ENCODE data around the gene ZNF716. TPM values are rescaled to one million over a fixed set of nuclear protein-coding genes. Genes with fewer than 3 reads are reported as not detected.

Gene ZNF716
- total RNA-seq, 1 experiment from 2014 or later, result not detected

DNA sequence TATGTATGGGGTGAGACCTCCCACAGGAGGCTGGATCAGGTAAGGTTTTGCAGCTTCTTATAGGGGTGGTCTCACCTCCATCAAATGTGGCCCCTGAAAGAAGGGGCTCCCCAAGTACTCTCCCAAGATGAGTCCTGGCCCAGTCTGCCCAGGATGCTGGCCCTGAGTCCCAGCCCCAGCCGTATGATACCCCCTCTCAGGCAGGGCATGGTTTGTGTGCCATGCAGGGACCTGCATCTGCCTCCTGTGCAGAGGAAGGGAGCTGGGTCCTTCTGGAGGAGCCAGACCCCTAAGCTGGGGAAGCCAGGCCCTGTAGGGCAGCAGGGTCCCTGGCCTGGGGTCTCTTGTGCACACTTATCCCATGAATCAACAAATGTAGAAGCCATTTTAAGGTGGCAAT lies 35.1 kb upstream of the ZNF716 start:
- H3K27me3 Mint-ChIP-seq (ENCODE audit: low read depth), result peaks cover 5% of the 10 kb centered on the region
- Histone ChIP-seq H3K23ac (ENCODE audit: insufficient read length, low read depth, low read length) (no peak overlapping the region), H3K9me3 (ENCODE audit: control insufficient read depth, low read depth, low read length) (peaks cover 82% of the 10 kb centered on the region), H3K18ac (ENCODE audit: insufficient read length, low read depth, low read length) (no peak overlapping the region), H2BK15ac (ENCODE audit: low read depth, low read length) (no peak overlapping the region), H3K79me2 (ENCODE audit: insufficient read depth, low read length) (no peaks in the 10 kb centered on the region), H3T11ph (ENCODE audit: low read length) (no peak overlapping the region), H3K4me2 (ENCODE audit: insufficient read depth, insufficient read length, low read length) (no peak overlapping the region), H3K14ac (ENCODE audit: insufficient read depth, low read length) (no peak overlapping the region), H2AFZ (ENCODE audit: low read length) (no peak overlapping the region), H3K4ac (ENCODE audit: low read depth, low read length) (no peak overlapping the region), H3K27ac (ENCODE audit: insufficient read length, low read depth, low read length) (no peak overlapping the region), H4K5ac (ENCODE audit: insufficient read length, low read depth, low read length) (no peak overlapping the region), H3K56ac (ENCODE audit: insufficient read length, low read depth, low read length) (no peak overlapping the region), H4K8ac (replicated peaks; ENCODE audit: insufficient read length, low read depth, low read length) (no peak overlapping the region), H4K20me1 (ENCODE audit: control insufficient read depth, insufficient read depth, insufficient read length) (no peaks in the 10 kb centered on the region), H2AK5ac (ENCODE audit: insufficient read length, low read length) (no peak overlapping the region), H3K79me1 (ENCODE audit: insufficient read depth, low read depth, low read length, poor library complexity, severe bottlenecking) (no peaks in the 10 kb centered on the region), H2BK5ac (ENCODE audit: insufficient read length, low read length) (no peak overlapping the region), H3K9ac (ENCODE audit: extremely low read depth, insufficient read length, low read length) (no peak overlapping the region), H3K23me2 (ENCODE audit: insufficient read length, low read depth, low read length, poor library complexity, severe bottlenecking) (no peaks in the 10 kb centered on the region), H4K91ac (ENCODE audit: insufficient read length, low read depth, low read length) (no peak overlapping the region), H2BK12ac (ENCODE audit: insufficient read length, low read depth, low read length) (no peak overlapping the region), H3K4me1 (ENCODE audit: insufficient read depth, low read length) (no peaks in the 10 kb centered on the region), H2BK120ac (ENCODE audit: low read depth, low read length, poor library complexity, severe bottlenecking) (no peak overlapping the region), H3K27me3 (ENCODE audit: insufficient read depth, low read length) (no peaks in the 10 kb centered on the region), H2BK20ac (ENCODE audit: low read depth, low read length, poor library complexity, severe bottlenecking) (no peak overlapping the region)
- H3K4me1 Mint-ChIP-seq, result no peaks in the 10 kb centered on the region
- TF ChIP-seq, protein P1, sequence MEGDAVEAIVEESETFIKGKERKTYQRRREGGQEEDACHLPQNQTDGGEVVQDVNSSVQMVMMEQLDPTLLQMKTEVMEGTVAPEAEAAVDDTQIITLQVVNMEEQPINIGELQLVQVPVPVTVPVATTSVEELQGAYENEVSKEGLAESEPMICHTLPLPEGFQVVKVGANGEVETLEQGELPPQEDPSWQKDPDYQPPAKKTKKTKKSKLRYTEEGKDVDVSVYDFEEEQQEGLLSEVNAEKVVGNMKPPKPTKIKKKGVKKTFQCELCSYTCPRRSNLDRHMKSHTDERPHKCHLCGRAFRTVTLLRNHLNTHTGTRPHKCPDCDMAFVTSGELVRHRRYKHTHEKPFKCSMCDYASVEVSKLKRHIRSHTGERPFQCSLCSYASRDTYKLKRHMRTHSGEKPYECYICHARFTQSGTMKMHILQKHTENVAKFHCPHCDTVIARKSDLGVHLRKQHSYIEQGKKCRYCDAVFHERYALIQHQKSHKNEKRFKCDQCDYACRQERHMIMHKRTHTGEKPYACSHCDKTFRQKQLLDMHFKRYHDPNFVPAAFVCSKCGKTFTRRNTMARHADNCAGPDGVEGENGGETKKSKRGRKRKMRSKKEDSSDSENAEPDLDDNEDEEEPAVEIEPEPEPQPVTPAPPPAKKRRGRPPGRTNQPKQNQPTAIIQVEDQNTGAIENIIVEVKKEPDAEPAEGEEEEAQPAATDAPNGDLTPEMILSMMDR (conservative IDR thresholded peaks at IDR 0.05), result no peak
- no peak overlapping the region for H3K27ac Mint-ChIP-seq
- peaks cover 94 to 95% of the 10 kb centered on the region in 2 experiments for H3K9me3 Mint-ChIP-seq
- no peak overlapping the region for H3K4me3 Mint-ChIP-seq
- DNase-seq, result no peak
- WGBS (ENCODE audit: extremely low coverage, insufficient read length, low lambda C conversion rate), result no CpG with 5 or more reads among the region's 1 CpG
- peaks cover 14 to 23% (median 20%) of the 10 kb centered on the region in 3 experiments; a peak in 6 of 7 replicates for H3K36me3 Mint-ChIP-seq (ENCODE audit: insufficient read depth in 1 of 3, low read depth in 3 of 3)
